DND-41 (cell line): ENCODE results near the gene MOK.
"Not testable (repeated sequence)": the region's sequence is repeated elsewhere in the genome, so short reads cannot be mapped to it uniquely, and the experiment has no call there.

Experiments
- ATAC-seq: fragments of 200-7000 bp; cut with Tn5 transposase; 3 replicates; pipeline ENCODE4 v1.9.1; 2021; ENCODE audit warnings: low read depth; ENCODE audit not compliant: insufficient read depth
- DNase-seq: peaks from one replicate; pipeline ENCODE4 v3.0.0-alpha.2; 2020
- H2AFZ ChIP-seq: 2 replicates; pipeline ENCODE4 v1.6.0; 2012; ENCODE audit warnings: low read depth, low read length
- H3K27ac ChIP-seq: 2 replicates; pipeline ENCODE4 v1.5.1; 2012; ENCODE audit warnings: low read length, inconsistent platforms
- H3K27me3 ChIP-seq: fragments of 200-600 bp; sonication (generic); 2 replicates; pipeline ENCODE4 v1.6.0; 2012; ENCODE audit warnings: low read length, mild to moderate bottlenecking, inconsistent platforms; ENCODE audit not compliant: insufficient read depth, poor library complexity
- H3K36me3 ChIP-seq: 2 replicates; pipeline ENCODE4 v1.5.1; 2012; ENCODE audit warnings: low read length, inconsistent platforms; ENCODE audit not compliant: insufficient read depth
- H3K4me1 ChIP-seq: 2 replicates; pipeline ENCODE4 v1.5.1; 2012; ENCODE audit warnings: mild to moderate bottlenecking, low read length; ENCODE audit not compliant: insufficient read depth
- H3K4me2 ChIP-seq: 2 replicates; pipeline ENCODE4 v1.6.0; 2012; ENCODE audit warnings: mild to moderate bottlenecking, moderate library complexity, low read length, inconsistent platforms; ENCODE audit not compliant: insufficient read depth
- H3K4me3 ChIP-seq, 2 experiments: fragments of 200-600 bp in 1 of 2; shearing (Covaris generic) in 1 of 2; 2 replicates each; pipeline ENCODE4 v1.5.1; 2012 to 2016; ENCODE audit warnings: inconsistent platforms in 2 of 2, low read length in 2 of 2, mild to moderate bottlenecking in 2 of 2, low read depth in 1 of 2, moderate library complexity in 1 of 2
- H3K79me2 ChIP-seq: 2 replicates; pipeline ENCODE4 v1.6.0; 2012; ENCODE audit warnings: low read length, inconsistent platforms; ENCODE audit not compliant: insufficient read depth
- H3K9ac ChIP-seq: 2 replicates; pipeline ENCODE4 v1.6.0; 2012; ENCODE audit warnings: low read depth, mild to moderate bottlenecking, inconsistent platforms, low read length, moderate library complexity
- H3K9me3 ChIP-seq: 2 replicates; pipeline ENCODE4 v1.5.1; 2012; ENCODE audit warnings: low read length, moderate library complexity, mild to moderate bottlenecking, inconsistent platforms; ENCODE audit not compliant: insufficient read depth, severe bottlenecking
- H4K20me1 ChIP-seq: 2 replicates; pipeline ENCODE4 v1.6.0; 2012; ENCODE audit warnings: low read length; ENCODE audit not compliant: insufficient read depth
- EZH2 ChIP-seq: IDR thresholded peaks from 3 replicates; pipeline ENCODE4 v1.6.1; 2012; ENCODE audit warnings: borderline replicate concordance, low read depth, mild to moderate bottlenecking, moderate library complexity, low read length, inconsistent platforms; ENCODE audit not compliant: severe bottlenecking
- TF ChIP-seq, protein P1 (sequence below): IDR thresholded peaks from 2 replicates; pipeline ENCODE4 v1.5.1; 2012; ENCODE audit warnings: borderline replicate concordance, low read length, moderate library complexity, mild to moderate bottlenecking; ENCODE audit not compliant: poor library complexity, severe bottlenecking; ENCODE audit errors: extremely low read depth

MOK gene

DNA sequence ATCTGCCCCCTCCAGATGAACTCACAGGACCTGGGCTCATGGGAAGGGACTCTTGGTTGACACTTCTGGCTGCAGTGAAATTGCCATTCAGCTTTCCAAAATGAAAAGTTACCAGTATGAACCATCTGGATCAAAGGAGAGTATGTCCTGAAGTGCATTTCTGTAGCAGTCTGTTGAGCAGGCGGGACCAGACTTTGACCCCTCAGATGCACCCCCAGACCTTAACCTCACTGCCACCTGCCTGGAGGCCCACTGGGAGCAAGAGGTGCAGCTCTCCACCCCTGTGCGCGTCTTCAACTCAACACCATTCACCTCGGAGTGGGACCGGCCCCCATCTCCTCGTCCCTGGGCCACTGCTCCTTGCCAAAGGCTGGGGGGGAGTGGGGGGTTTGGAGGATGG, 55.0 kb downstream of the MOK start:
- no peaks in the 10 kb centered on the region for H4K20me1 ChIP-seq
- DNase-seq (no peak), ATAC-seq (no peak)
- no peak overlapping the region for H3K27ac ChIP-seq
- H3K9me3 ChIP-seq, result no peaks in the 10 kb centered on the region
- H3K79me2 ChIP-seq, result no peaks in the 10 kb centered on the region
- H3K36me3 ChIP-seq, result no peaks in the 10 kb centered on the region
- H3K4me2 ChIP-seq, result no peak overlapping the region
- H3K9ac ChIP-seq, result no peak overlapping the region
- no peak overlapping the region for H3K4me3 ChIP-seq
- no peaks in the 10 kb centered on the region for H3K4me1 ChIP-seq
- TF ChIP-seq, protein P1, sequence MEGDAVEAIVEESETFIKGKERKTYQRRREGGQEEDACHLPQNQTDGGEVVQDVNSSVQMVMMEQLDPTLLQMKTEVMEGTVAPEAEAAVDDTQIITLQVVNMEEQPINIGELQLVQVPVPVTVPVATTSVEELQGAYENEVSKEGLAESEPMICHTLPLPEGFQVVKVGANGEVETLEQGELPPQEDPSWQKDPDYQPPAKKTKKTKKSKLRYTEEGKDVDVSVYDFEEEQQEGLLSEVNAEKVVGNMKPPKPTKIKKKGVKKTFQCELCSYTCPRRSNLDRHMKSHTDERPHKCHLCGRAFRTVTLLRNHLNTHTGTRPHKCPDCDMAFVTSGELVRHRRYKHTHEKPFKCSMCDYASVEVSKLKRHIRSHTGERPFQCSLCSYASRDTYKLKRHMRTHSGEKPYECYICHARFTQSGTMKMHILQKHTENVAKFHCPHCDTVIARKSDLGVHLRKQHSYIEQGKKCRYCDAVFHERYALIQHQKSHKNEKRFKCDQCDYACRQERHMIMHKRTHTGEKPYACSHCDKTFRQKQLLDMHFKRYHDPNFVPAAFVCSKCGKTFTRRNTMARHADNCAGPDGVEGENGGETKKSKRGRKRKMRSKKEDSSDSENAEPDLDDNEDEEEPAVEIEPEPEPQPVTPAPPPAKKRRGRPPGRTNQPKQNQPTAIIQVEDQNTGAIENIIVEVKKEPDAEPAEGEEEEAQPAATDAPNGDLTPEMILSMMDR, result no peak
- TF ChIP-seq EZH2, result no peak
- H3K27me3 ChIP-seq, result no peaks in the 10 kb centered on the region
- H2AFZ ChIP-seq, result no peak overlapping the region

DNA sequence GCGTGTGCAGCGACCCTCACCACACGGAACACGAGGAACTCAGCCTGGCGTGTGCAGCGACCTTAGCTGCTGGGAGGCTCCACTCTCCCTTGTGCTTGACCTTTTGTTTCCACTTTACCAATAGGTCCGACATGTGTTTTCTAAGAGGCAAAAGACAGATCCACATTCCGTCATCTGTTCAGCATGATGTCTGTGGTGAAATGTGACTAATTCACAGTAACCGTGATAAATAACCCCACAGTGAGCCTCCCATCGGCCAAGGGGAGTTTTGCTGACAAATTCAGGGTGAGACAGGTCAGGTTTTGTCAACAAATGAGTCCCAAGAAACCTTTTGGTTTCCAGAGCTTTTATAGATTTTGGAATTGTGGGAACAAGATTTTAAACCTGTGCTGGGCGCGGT, 55.9 kb downstream of the MOK start:
- H2AFZ ChIP-seq, result no peak overlapping the region
- TF ChIP-seq, protein P1, result no peak
- TF ChIP-seq EZH2, result no peak
- no peaks in the 10 kb centered on the region for H3K27me3 ChIP-seq
- no peaks in the 10 kb centered on the region for H3K79me2 ChIP-seq
- ATAC-seq, result no peak
- no peaks in the 10 kb centered on the region for H3K9me3 ChIP-seq
- H3K9ac ChIP-seq, result no peak overlapping the region
- DNase-seq, result no peak
- no peak overlapping the region for H3K4me3 ChIP-seq
- no peak overlapping the region for H3K4me2 ChIP-seq
- H3K27ac ChIP-seq, result no peak overlapping the region
- no peaks in the 10 kb centered on the region for H3K36me3 ChIP-seq
- H3K4me1 ChIP-seq, result no peaks in the 10 kb centered on the region
- H4K20me1 ChIP-seq, result no peaks in the 10 kb centered on the region

DNA sequence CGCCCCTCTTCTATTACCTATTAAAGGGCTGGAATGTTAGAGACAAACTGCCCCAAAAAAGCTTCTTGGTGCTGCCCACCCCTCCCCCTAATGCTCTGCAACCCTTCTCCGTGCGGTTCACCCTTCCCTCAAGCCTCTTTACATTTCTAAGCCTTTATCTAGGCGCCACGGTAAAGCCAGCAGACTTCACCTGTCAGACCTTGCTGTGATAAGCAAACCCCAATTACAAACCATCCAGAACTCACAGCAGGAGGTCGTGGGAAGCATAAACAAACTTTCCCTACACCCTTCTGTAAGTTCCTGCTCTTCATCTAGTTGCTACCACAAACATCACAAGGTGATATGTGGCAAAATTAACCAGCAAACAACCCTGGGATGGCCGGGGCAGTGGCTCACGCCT, 56.8 kb downstream of the MOK start:
- H3K79me2 ChIP-seq, result no peaks in the 10 kb centered on the region
- no peaks in the 10 kb centered on the region for H4K20me1 ChIP-seq
- DNase-seq, result no peak
- TF ChIP-seq, protein P1, result no peak
- TF ChIP-seq EZH2, result no peak
- no peak overlapping the region for H3K27ac ChIP-seq
- no peaks in the 10 kb centered on the region for H3K36me3 ChIP-seq
- ATAC-seq, result no peak
- H3K9me3 ChIP-seq, result peaks cover 2% of the 10 kb centered on the region
- no peak overlapping the region for H2AFZ ChIP-seq
- H3K27me3 ChIP-seq, result no peaks in the 10 kb centered on the region
- H3K4me1 ChIP-seq, result no peaks in the 10 kb centered on the region
- no peak overlapping the region for H3K4me3 ChIP-seq
- H3K4me2 ChIP-seq, result no peak overlapping the region
- no peak overlapping the region for H3K9ac ChIP-seq

DNA sequence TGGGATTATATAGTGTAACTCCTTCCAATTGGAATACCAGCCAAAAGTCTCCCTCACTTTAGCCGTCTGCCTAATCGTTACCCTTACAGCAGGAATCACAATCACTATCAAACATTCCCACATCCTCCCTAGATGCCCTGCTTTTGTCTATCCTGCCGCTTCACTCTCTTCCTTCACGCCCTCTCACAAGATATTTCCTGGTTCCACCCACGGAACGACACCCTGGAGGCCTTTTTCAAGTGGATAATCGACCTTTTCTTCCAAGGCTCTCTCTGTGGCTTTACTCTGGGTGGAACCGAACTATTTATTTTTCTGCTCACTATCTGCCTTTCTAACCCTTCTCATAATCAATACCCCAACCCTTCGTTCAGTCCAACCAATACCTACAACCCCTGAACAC, 58.9 kb downstream of the MOK start:
- Histone ChIP-seq H3K27me3 (no peaks in the 10 kb centered on the region), H4K20me1 (no peaks in the 10 kb centered on the region), H3K9ac (no peak overlapping the region), H3K4me3 (no peak overlapping the region), H3K4me1 (no peaks in the 10 kb centered on the region), H3K27ac (no peak overlapping the region), H3K79me2 (no peaks in the 10 kb centered on the region), H3K9me3 (peaks cover 2% of the 10 kb centered on the region), H3K36me3 (no peaks in the 10 kb centered on the region), H2AFZ (no peak overlapping the region), H3K4me2 (no peak overlapping the region)
- DNase-seq (no peak), ATAC-seq (no peak)
- TF ChIP-seq, protein P1, result no peak
- TF ChIP-seq EZH2, result no peak

DNA sequence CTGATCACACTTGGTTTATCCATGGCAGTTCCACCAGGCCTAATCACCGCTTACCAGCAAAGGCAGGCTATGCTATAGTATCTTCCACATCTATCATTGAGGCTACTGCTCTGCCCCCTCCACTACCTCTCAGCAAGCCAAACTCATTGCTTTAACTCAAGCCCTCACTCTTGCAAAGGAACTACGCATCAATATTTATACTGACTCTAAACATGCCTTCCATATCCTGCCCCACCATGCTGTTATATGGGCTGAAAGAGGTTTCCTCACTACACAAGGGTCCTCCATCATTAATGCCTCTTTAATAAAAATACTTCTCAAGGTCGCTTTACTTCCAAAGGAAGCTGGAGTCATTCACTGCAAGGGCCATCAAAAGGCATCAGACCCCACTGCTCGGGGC, 61.2 kb downstream of the MOK start:
- not testable (repeated sequence) for H3K4me1 ChIP-seq, H2AFZ ChIP-seq, H3K4me3 ChIP-seq, H3K4me2 ChIP-seq, DNase-seq, H3K27me3 ChIP-seq, H4K20me1 ChIP-seq, H3K36me3 ChIP-seq, ATAC-seq, H3K9me3 ChIP-seq, H3K9ac ChIP-seq, H3K79me2 ChIP-seq, H3K27ac ChIP-seq
